Fibroblast of the conjunctiva (primary cell): ENCODE data around the gene PARD6A.
"Not testable (repeated sequence)": the region's sequence is repeated elsewhere in the genome, so short reads cannot be mapped to it uniquely, and the experiment has no call there.

Source experiments
- DNase-seq: peaks from one replicate; pipeline ENCODE4 v3.0.0-alpha.2; 2010; ENCODE audit warnings: low read depth

PARD6A gene

GRCh38 chr16:67667453-67667816 lies 6.7 kb downstream of the PARD6A start:
- no peak for DNase-seq

- DNase-seq = peak; percentile 89
These were observed 7.2 kb downstream of the PARD6A start for GRCh38 chr16:67667817-67668494.

DNA sequence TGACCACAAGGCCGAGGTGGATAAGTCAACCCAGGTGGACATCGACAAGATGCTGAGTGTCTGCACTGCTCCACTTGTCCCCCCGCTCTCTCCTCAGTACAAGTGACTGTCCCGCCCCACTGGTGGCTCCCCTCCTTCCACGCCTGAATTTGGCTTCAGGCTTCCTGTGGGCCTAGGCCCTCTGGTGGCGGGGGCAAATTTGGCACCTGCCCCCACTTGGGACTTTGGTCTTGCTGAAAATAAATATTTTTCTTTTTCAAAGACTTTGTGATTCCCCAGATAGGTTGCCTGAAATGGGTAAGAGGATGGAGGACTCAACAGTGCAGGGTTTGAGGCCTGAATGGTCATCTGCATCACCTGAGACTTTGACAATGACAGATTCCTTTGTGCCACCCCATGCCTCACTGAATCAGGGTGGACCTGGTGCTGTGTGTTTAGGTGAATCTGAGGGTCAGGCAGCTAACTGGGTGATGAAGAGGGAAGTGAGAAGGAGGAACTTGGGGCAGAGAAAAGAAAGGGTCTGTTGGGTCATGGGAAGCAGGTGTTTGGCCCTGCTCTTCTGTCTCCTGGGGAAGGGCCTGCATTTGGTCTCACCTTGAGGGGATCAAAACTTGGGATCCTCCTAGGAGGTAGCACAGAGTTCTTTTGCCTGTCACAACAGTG lies 7.9 kb downstream of the PARD6A start:
- no peak for DNase-seq

DNA sequence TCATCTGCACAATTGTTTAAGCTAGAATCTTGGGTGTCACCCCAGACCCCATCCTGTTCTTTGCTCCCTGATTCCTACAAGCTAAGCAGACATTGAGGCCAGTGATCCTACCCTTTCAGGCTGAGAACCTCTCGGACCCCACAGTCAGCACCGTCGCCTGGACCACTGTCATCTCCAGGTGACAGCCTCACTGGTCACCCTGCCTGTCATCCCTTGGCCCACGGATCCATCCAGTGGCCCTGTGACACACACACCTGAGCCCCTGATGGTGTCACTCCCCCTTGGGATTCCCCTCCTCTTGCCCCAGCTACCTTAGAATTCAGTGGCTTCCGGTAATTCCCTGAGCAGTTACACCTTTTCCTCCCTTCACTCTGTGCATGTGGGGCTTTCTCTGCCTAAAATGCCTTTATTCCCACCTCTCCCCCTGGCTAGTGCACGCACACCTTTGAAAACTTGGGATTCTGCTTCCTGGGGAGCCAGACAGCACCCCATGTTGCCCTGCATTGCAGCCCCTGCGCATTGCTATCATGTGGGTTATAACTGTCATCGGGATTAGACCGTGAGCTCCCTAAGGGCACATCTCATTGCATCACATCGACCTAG lies 8.8 kb downstream of the PARD6A start:
- DNase-seq = no peak

GRCh38 chr16:67672306-67672705 lies 11.5 kb downstream of the PARD6A start:
- DNase-seq = no peak

DNA sequence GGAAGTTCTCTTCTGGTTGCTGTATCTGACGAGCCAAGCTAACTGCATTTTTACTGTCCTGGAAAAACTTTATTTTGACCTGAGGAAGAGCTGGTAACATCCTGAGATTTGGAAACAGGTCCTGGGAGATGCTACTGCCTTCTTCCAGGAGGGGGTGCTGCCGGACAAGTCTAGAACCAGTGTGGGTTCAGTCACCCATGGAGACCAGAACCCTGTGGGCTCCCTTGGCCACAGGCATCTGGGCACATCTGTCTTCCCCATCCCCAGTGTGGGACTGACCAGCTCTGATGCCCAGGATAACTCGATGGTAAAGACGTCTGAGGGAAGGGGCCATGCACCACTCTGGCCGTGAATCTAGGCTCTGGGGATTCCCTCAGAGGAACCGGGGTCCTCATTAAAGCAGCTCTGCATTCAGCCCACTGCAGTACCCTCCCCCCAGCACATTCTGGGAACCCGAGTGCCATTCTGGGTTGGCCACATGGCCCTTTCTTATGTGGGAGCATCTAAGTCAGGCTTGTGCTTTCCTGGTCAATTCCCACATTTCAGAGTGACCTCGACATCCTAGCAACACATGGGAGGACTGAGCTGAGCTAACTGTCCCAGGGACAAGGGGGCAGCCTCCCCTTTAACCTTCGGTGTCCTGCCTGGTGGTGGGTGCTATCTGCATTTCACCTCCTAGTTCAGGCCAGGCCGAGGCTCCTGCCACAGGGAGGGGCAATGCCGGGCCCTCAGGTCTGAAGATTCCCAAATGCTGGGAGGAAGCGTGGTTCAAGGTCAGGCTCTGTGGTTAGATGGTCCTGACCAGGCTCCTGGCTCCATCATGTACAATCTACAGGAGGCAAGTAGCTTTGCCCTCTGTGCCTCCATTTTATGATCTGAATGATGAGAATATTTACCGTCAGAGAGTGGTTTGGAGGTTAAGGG lies 12.2 kb downstream of the PARD6A start:
- DNase-seq = peak; percentile 57

- DNase-seq = no peak
These were observed 13.2 kb downstream of the PARD6A start for GRCh38 chr16:67673712-67674580.

- no peak for DNase-seq
These were observed 14.3 kb downstream of the PARD6A start for GRCh38 chr16:67674851-67675578.

DNA sequence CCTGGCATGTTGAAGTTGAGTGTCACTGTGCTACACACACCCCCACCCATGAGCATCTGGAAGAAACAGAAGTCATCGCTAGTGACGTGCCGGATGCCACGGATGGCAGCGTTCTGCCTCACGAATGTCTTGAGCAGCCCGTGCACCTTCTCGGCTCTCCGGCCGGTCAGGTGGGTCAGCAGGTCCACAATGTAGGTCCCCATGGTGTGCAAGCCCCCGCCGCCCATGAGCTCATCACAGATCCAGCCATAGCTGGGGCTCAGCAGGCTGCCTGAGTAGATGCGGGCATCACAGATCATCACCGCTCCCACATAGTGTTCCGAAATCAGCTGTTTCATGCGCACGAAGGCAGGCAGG lies 14.8 kb downstream of the PARD6A start:
- no peak for DNase-seq

- no peak for DNase-seq
These were observed 15.2 kb downstream of the PARD6A start for GRCh38 chr16:67675999-67676398.

DNA sequence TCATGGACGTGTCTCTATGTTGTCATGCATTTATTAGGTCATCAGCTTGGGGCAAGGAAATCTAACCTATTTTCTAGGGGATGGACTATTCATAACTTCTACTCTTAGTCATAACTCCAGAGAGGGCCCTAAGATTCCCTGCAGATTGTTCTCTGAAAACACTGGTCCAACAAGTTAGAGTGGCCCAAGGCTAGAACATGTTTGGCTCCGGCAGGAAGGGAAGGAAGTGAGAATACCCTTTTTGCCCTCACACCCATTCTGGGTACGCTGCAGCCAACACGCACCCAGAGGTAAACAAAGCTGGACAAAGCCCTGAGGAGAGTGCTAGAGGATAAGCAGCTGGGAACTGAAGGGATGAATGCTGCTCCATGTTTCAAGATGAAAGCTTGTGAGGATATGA lies 15.8 kb downstream of the PARD6A start:
- no peak for DNase-seq

DNA sequence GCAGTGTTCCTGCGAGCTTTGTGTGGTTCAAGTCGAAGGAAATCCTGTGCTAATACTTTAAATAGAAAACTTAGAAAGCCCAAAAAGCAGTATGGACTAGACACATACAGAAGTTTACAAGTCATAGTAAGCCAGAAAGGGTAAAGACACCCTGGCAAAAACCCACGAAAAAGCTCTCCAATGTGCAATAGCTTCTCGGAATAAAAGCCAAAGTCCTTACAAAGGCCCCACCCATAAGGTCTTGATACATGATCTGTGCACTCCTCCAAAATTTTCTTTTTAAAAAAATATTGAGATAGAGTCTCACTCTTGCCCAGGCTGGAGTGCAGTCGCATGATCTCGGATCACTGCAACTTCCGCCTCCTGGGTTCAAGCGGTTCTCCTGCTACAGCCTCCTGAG lies 16.2 kb downstream of the PARD6A start:
- DNase-seq = no peak

DNA sequence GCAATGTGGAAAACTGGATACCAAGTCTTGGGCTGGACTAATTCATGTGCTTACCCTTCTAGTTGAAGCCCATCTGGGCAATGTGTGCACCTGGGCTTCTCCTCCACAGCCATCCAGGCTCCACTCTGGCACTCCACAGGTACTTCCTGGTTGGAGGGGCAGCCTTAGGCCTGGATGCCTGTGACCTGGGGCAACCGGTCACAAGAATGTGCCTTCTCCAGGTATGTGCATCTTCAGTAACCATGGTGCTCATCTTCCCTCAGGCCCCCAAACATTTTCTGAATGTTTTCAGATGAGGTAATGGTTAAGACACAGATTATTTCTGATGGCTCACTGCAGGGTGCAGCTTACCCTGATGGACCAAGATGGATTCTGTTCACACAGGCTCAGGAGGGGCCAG lies 17.0 kb downstream of the PARD6A start:
- no peak for DNase-seq

DNA sequence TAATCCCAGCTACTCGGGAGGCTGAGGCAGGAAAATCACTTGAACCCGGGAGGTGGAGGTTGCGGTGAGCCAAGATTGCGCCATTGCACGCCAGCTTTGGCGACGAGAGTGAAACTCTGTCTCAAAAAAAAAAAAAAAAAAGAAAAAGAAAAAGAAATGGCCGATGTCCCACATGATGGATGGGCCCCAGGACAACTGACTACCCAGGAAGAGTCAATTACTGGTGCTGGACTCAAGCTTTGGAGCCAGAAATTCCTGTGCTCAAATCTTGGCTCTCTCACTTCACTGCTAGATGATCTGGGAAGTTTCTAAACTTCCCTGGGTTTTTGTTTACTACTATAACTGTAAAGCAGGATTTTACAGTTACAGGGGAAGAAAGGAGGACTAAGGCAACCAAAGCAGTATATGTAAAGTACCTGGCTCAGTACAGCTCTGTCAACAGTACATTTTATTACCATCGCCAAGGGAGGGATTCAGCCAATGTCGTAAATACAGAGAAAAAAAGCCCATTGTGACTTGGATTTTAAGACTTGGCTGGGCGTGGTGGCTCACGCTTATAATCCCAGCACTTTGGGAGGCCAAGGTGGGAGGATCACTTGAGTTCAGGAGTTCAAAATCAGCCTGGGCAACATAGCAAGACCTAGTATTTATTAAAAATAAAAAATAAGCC lies 17.7 kb downstream of the PARD6A start:
- no peak for DNase-seq

DNA sequence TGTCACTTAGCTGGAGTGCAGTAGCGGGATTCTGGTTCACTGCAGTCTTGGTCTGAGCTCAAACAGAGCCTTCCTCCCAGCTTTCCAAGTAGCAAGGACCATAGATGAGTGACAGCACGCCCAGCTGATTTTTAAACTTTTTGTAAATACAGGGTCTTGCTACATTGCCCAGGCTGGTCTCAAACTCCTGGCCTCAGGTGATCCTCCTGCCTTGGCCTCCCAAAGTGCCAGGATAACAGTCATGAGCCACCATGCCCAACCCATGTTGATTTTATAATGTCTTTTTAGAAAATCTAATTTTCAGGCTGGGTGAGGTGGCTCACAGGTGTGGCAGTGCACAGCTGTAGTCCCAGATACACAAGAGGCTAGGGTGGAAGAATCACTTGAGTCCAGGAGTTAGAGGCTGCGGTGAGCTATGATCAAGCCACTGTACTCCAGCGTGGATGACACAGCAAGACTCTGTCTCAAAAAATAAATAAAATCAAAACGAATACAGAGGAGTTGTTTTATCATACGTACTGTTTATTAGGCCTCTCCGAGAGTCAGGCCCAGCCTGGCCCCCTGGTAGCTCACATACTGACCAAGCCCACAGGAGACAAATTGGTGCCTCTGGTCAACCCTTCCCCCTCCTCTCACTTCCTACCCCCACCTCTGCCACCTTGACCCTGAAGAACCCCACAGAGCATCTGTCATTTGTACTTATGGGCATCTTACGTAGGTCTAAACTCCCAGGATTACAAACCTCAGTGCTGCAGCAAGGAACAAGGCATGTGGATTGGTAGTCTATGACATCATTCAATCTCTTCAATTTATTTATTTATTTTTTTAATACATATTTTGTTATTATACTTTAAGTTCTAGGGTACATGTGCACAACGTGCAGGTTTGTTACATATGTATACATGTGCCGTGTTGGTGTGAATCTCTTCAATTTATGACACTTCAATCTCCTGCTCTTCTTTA lies 19.5 kb downstream of the PARD6A start:
- DNase-seq = no peak

DNA sequence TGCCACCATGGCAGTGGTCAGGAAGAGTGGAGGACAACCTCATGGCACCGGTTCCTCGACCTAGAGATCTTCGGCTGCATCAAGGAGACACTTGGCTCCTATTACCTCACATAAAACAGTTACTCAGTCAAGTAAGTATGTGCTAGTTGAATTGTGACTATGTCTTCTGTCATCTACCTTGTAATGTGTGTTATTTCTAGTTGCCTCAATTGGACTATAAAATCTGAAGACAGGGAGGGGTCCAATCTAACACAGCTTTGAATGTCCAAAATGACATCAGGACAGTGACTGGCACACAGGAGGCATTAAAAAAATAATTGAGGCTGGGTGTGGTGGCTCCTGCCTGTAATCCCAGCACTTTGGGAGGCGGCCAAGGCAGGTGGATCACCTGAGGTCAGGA lies 23.0 kb downstream of the PARD6A start:
- DNase-seq = no peak

- no peak for DNase-seq
These were observed 24.8 kb downstream of the PARD6A start for GRCh38 chr16:67685388-67686112.

DNA sequence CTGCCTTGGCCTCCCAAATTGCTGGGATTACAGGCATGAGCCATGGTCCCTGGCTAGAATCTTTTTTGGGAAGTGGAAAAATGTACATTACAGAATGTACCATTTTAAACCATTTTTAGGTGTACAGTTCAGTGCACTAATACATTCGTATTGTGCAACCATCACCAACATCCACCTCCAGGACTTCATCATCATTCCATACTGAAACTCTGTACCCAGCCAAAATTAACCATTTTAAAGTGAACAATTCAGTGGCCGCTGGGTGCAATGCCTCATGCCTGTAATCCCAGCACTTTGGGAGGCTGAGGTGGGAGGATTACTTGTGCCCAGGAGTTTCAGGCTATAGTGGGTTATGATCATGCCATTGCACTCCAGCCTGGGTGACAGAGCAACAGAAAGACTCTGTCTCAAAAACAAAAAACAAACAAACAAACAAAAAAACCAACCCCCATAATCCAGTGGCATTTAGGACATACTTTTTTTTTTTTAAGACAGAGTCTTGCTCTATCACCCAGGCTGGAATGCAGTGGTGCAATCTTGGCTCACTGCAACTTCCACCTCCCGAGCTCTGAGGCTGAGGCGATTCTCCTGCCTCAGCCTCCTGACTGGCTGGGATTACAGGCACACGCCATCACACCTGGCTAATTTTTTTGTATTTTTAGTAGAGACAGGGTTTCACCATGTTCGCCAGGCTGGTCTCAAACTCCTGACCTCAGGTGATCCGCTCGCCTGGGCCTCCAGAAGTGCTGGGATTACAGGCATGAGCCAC lies 32.9 kb downstream of the PARD6A start:
- DNase-seq = not testable (repeated sequence)
